HUDEP-2 (cell line): ENCODE results near the gene HDAC4.
A peak's percentile ranks its signal among the peaks of the same experiment; 100 is the strongest.

ENCODE experiments used
- DNase-seq, 76 experiments: peaks; one replicate each; lab custom pipeline; 2025; ENCODE audit not compliant: unreplicated experiment in 76 of 76; lab: John Stamatoyannopoulos, UW

The HDAC4 gene

GRCh38 chr2:239370876-239371725 lies 29.7 kb downstream of the HDAC4 start:
- no peak for DNase-seq

- DNase-seq = no peak
Measured at GRCh38 chr2:239370403-239370802, 30.4 kb downstream of the HDAC4 start.

GRCh38 chr2:239369631-239370161 lies 31.1 kb downstream of the HDAC4 start:
- no peak for DNase-seq

GRCh38 chr2:239368906-239369552 lies 31.8 kb downstream of the HDAC4 start:
- DNase-seq = no peak

GRCh38 chr2:239368321-239368720 lies 32.5 kb downstream of the HDAC4 start:
- no peak for DNase-seq

- no peak for DNase-seq
Measured at GRCh38 chr2:239366740-239367139, 34.1 kb downstream of the HDAC4 start.

GRCh38 chr2:239365782-239366435 lies 34.9 kb downstream of the HDAC4 start:
- DNase-seq = no peak

GRCh38 chr2:239365071-239365781 lies 35.6 kb downstream of the HDAC4 start:
- DNase-seq = no peak

GRCh38 chr2:239363946-239364637 lies 36.7 kb downstream of the HDAC4 start:
- DNase-seq = no peak

- DNase-seq = no peak
Measured at GRCh38 chr2:239362507-239362906, 38.3 kb downstream of the HDAC4 start.

GRCh38 chr2:239361311-239361642 lies 39.5 kb downstream of the HDAC4 start:
- DNase-seq = peak in 2 of 76 experiments; percentile 3 to 8

- DNase-seq = peak in 7 of 76 experiments; percentile 2 to 19 (median 3)
Measured at GRCh38 chr2:239360421-239361310, 40.2 kb downstream of the HDAC4 start.

GRCh38 chr2:239360008-239360407 lies 40.8 kb downstream of the HDAC4 start:
- no peak for DNase-seq

GRCh38 chr2:239359196-239359912 lies 41.5 kb downstream of the HDAC4 start:
- no peak for DNase-seq

GRCh38 chr2:239358062-239358754 lies 42.6 kb downstream of the HDAC4 start:
- DNase-seq = no peak

GRCh38 chr2:239355724-239356123 lies 45.1 kb downstream of the HDAC4 start:
- DNase-seq = no peak

GRCh38 chr2:239355139-239355538 lies 45.7 kb downstream of the HDAC4 start:
- DNase-seq = no peak

- DNase-seq = no peak
Measured at GRCh38 chr2:239354791-239355136, 46.1 kb downstream of the HDAC4 start.
